ENCODE measurements around the gene TNIP2.

DNA sequence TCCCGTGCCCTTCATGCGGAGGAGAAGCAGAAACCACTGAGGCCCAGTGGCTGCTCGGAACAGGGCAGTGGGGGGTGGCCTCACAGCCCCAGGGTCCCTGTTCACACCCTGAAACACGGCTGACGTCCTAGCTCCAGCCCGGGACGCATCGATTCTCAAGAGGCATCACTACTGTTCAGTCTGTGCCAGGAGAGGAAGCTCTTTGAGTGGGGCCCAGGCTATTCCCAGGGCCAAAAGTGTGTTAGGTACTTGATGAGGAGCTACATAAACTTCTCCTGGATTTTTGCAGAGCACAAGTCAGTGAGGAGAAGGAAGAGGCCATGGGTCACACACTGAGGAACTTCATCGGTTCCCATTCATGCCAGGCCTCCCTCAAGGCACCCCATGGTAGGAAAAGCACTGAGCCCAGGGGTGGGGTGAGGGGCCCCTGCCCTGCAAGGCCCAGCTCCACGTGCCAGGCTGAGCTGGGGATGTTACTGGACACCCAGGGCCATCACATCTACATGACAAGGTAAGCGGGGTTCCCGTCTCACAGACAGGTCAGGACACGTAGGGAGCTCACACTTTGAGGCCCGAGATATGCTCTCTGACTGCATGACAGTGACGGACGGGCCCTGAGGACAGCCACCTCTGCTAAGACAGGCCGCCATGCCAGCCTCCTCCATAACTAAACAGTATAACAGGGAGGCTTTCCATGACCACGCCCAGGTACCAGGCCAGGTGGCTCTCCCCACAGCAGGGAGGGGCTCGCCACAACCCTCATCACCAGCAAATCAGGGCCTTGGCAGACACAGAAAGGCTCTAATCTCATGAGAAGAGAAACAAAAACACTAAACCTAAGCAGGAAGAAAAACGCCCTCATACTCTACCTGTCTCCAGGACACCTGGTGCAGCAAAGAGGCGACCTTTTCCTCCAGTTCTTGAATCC, 12.4 kb downstream of the TNIP2 start:
- TF ChIP-seq POLR2AphosphoS5 (IDR thresholded peaks at IDR 0.05; ENCODE audit: low read depth, low read length) = 0 out of 2 replicates have a peak, but pooled peaks have one; percentile 18
- no peak for TF ChIP-seq POLR2A (IDR thresholded peaks at IDR 0.05; ENCODE audit: low read depth, low read length)
- no peak for TF ChIP-seq TAF1 (IDR thresholded peaks at IDR 0.05; ENCODE audit: borderline replicate concordance, low read depth, low read length)

All from GM12892 (cell line).